H9 (cell line): ENCODE data around the gene DENND4B. TPM values are rescaled to one million over a fixed set of nuclear protein-coding genes. Genes with fewer than 3 reads are reported as not detected.
A peak's percentile ranks its signal among the peaks of the same experiment; 100 is the strongest.

Experiments
- DNase-seq: peaks from one replicate; pipeline ENCODE4 v3.0.0-alpha.2; 2017
- H2AFZ ChIP-seq: one replicate; pipeline ENCODE4 v1.6.1; 2013; ENCODE audit warnings: mild to moderate bottlenecking, low read length, control low read depth, moderate library complexity
- H2AK5ac ChIP-seq: 2 replicates; pipeline ENCODE4 v1.6.1; 2013; ENCODE audit warnings: low read length, control low read depth, mixed read lengths; ENCODE audit not compliant: insufficient read length
- H2BK120ac ChIP-seq: one replicate; pipeline ENCODE4 v1.6.1; 2013; ENCODE audit warnings: low read depth, mild to moderate bottlenecking, low read length, control low read depth, inconsistent platforms; ENCODE audit not compliant: poor library complexity, severe bottlenecking
- H2BK12ac ChIP-seq: 2 replicates; pipeline ENCODE4 v1.6.1; 2013; ENCODE audit warnings: low read length, control low read depth, mixed read lengths, low read depth; ENCODE audit not compliant: insufficient read length
- H2BK15ac ChIP-seq: 2 replicates; pipeline ENCODE4 v1.6.1; 2013; ENCODE audit warnings: low read depth, low read length, control low read depth
- H2BK20ac ChIP-seq: one replicate; pipeline ENCODE4 v1.6.1; 2013; ENCODE audit warnings: low read depth, mild to moderate bottlenecking, low read length, control low read depth, inconsistent platforms; ENCODE audit not compliant: poor library complexity, severe bottlenecking
- H2BK5ac ChIP-seq: 2 replicates; pipeline ENCODE4 v1.6.1; 2013; ENCODE audit warnings: low read length, control low read depth, mixed read lengths; ENCODE audit not compliant: insufficient read length
- H3K14ac ChIP-seq: 2 replicates; pipeline ENCODE4 v1.6.1; 2013; ENCODE audit warnings: low read length, control low read depth; ENCODE audit not compliant: insufficient read depth
- H3K18ac ChIP-seq: 2 replicates; pipeline ENCODE4 v1.6.1; 2013; ENCODE audit warnings: low read depth, mild to moderate bottlenecking, mixed read lengths, low read length, control low read depth; ENCODE audit not compliant: insufficient read length
- H3K23ac ChIP-seq: 2 replicates; pipeline ENCODE4 v1.6.1; 2013; ENCODE audit warnings: low read length, control low read depth, mixed read lengths, low read depth; ENCODE audit not compliant: insufficient read length
- H3K23me2 ChIP-seq: 2 replicates; pipeline ENCODE4 v1.6.1; 2013; ENCODE audit warnings: low read depth, mild to moderate bottlenecking, mixed read lengths, low read length, control low read depth; ENCODE audit not compliant: insufficient read length, poor library complexity, severe bottlenecking
- H3K27ac ChIP-seq: 2 replicates; pipeline ENCODE4 v1.5.1; 2013; ENCODE audit warnings: low read length, control low read depth, mixed read lengths, low read depth; ENCODE audit not compliant: insufficient read length
- H3K27me3 ChIP-seq: 2 replicates; pipeline ENCODE4 v1.6.1; 2013; ENCODE audit warnings: low read length, control low read depth, inconsistent platforms; ENCODE audit not compliant: insufficient read depth
- H3K4ac ChIP-seq: 2 replicates; pipeline ENCODE4 v1.6.1; 2013; ENCODE audit warnings: low read depth, mild to moderate bottlenecking, control low read depth, inconsistent platforms, low read length, moderate library complexity
- H3K4me1 ChIP-seq: 2 replicates; pipeline ENCODE4 v1.6.1; 2013; ENCODE audit warnings: low read length, control low read depth, inconsistent platforms; ENCODE audit not compliant: insufficient read depth
- H3K4me2 ChIP-seq: 2 replicates; pipeline ENCODE4 v1.6.1; 2013; ENCODE audit warnings: low read length, control low read depth, mixed read lengths; ENCODE audit not compliant: insufficient read length, insufficient read depth
- H3K56ac ChIP-seq: 2 replicates; pipeline ENCODE4 v1.6.1; 2013; ENCODE audit warnings: low read depth, mild to moderate bottlenecking, mixed read lengths, low read length, control low read depth; ENCODE audit not compliant: insufficient read length
- H3K79me1 ChIP-seq: 2 replicates; pipeline ENCODE4 v1.6.1; 2013; ENCODE audit warnings: low read depth, mild to moderate bottlenecking, moderate library complexity, low read length, control low read depth, inconsistent platforms; ENCODE audit not compliant: insufficient read depth, poor library complexity, severe bottlenecking
- H3K79me2 ChIP-seq: 2 replicates; pipeline ENCODE4 v1.6.1; 2013; ENCODE audit warnings: low read length, control low read depth, inconsistent platforms; ENCODE audit not compliant: insufficient read depth
- H3K9ac ChIP-seq: 2 replicates; pipeline ENCODE4 v1.6.1; 2013; ENCODE audit warnings: low read length, control low read depth, mixed read lengths; ENCODE audit not compliant: insufficient read length; ENCODE audit errors: extremely low read depth
- H3K9me3 ChIP-seq: one replicate; pipeline ENCODE4 v1.6.1; 2013; ENCODE audit warnings: low read depth, low read length, inconsistent platforms; ENCODE audit not compliant: control insufficient read depth
- H3T11ph ChIP-seq: one replicate; pipeline ENCODE4 v1.6.1; 2013; ENCODE audit warnings: mild to moderate bottlenecking, low read length, control low read depth, inconsistent platforms
- H4K20me1 ChIP-seq: one replicate; pipeline ENCODE4 v1.6.1; 2013; ENCODE audit not compliant: control insufficient read depth, insufficient read length, insufficient read depth
- H4K5ac ChIP-seq: 2 replicates; pipeline ENCODE4 v1.6.1; 2013; ENCODE audit warnings: low read depth, mild to moderate bottlenecking, mixed read lengths, low read length, control low read depth; ENCODE audit not compliant: insufficient read length
- H4K8ac ChIP-seq: replicated peaks from 2 replicates; pipeline ENCODE4 v1.6.1; 2013; ENCODE audit warnings: low read length, control low read depth, mixed read lengths, low read depth; ENCODE audit not compliant: insufficient read length
- H4K91ac ChIP-seq: 2 replicates; pipeline ENCODE4 v1.6.1; 2013; ENCODE audit warnings: low read depth, mild to moderate bottlenecking, moderate library complexity, mixed read lengths, low read length, control low read depth; ENCODE audit not compliant: insufficient read length
- H3K27ac Mint-ChIP-seq, 3 experiments: 2 replicates in 2 of 3; 3 replicates in 1 of 3; pipeline ENCODE4 v1.8.0; 2020 to 2021; ENCODE audit warnings: mixed read lengths in 3 of 3, mild to moderate bottlenecking in 1 of 3, moderate library complexity in 1 of 3
- H3K27me3 Mint-ChIP-seq: 2 replicates; pipeline ENCODE4 v1.8.0; 2021; ENCODE audit warnings: low read depth, mild to moderate bottlenecking, moderate library complexity, mixed read lengths
- H3K36me3 Mint-ChIP-seq, 3 experiments: 2 replicates in 2 of 3; 3 replicates in 1 of 3; pipeline ENCODE4 v1.8.0; 2020 to 2021; ENCODE audit warnings: low read depth in 3 of 3, mixed read lengths in 3 of 3; ENCODE audit not compliant: insufficient read depth in 1 of 3
- H3K4me1 Mint-ChIP-seq, 2 experiments: 2 replicates each; pipeline ENCODE4 v1.8.0; 2020; ENCODE audit warnings: mixed read lengths in 2 of 2
- H3K4me3 Mint-ChIP-seq, 2 experiments: 2 replicates in 1 of 2; 3 replicates in 1 of 2; pipeline ENCODE4 v1.8.0; 2020 to 2021; ENCODE audit warnings: mild to moderate bottlenecking in 2 of 2, mixed read lengths in 2 of 2, moderate library complexity in 1 of 2
- H3K9me3 Mint-ChIP-seq, 2 experiments: 2 replicates in 1 of 2; 3 replicates in 1 of 2; pipeline ENCODE4 v1.8.0; 2020; ENCODE audit warnings: mild to moderate bottlenecking in 2 of 2, mixed read lengths in 2 of 2, moderate library complexity in 1 of 2
- WGBS: extraction: QIAGEN DNeasy Blood & Tissue Kit; methylation state at CpG from one replicate; pipeline ENCODE4 v1.1.7; 2013; ENCODE audit warnings: missing lambda C conversion rate, low lambda C conversion rate, mixed read lengths; ENCODE audit not compliant: insufficient read length; ENCODE audit errors: extremely low coverage; 5-methylcytosine and 5-hydroxymethylcytosine counted together
- total RNA-seq: library from RNA; stranded (reverse); gene quantifications from 2 replicates; pipeline ENCODE4 v1.2.1, GENCODE V29; 2021
- TF ChIP-seq, protein P1 (sequence below): fragments of 200-600 bp; sonication (generic); conservative IDR thresholded peaks from 3 replicates; pipeline ENCODE4 v1.8.0; 2021; ENCODE audit warnings: antibody characterized with exemption, mild to moderate bottlenecking

The DENND4B gene
- total RNA-seq, 1 experiment from 2014 or later: 84.6 TPM

DNA sequence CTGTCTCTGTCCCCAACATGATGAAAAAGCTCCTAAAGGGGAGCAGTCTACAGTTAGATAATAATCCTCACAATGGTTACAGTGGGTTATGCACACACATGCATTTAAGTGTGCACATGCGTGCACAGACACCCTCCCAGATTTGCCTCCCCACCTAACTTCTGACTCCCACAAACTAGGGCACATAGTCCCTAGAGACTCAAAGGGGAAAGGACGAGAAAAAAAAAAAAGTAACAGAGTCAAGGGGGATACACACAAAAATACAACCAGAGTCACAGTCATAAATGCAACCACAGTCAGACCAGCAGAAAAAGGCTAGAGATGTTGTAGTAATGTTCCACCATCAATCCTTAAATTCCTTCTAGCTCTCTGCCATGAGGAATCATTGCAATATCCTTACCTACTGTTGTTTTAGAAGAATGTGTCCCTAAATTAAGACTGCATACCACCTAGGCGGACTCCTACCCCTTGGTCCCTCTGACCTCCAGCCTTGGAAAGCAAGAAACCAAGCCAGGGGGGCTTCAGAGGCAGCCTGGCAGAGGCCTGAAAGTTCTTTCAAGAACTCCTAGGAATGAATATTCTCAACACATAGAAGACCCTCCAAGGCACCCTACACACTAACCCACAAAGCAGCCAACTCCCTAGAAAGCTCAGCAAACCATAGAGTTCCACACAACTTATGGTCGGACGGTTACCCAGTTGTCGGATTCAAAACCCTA, 10.6 kb upstream of the DENND4B start:
- H3K23ac ChIP-seq: no peak overlapping the region
- H3K36me3 Mint-ChIP-seq: peaks cover 32 to 48% (median 34%) of the 10 kb centered on the region in 3 experiments
- H3K27me3 Mint-ChIP-seq: no peaks in the 10 kb centered on the region
- no peak overlapping the region for H3K56ac ChIP-seq
- no CpG with 5 or more reads among the region's 6 CpGs for WGBS
- H2BK12ac ChIP-seq: no peak overlapping the region
- no peaks in the 10 kb centered on the region for H3K4me1 ChIP-seq
- no peaks in the 10 kb centered on the region for H3K9me3 ChIP-seq
- H3T11ph ChIP-seq: no peak overlapping the region
- H2BK20ac ChIP-seq: no peak overlapping the region
- H3K9ac ChIP-seq: peak overlapping the region; percentile 93
- H2BK120ac ChIP-seq: no peak overlapping the region
- H3K27me3 ChIP-seq: no peaks in the 10 kb centered on the region
- peaks cover 37% of the 10 kb centered on the region for H3K79me2 ChIP-seq
- no peaks in the 10 kb centered on the region for H3K9me3 Mint-ChIP-seq
- peak overlapping the region; percentile 95 to 99 (median 99) for H3K27ac Mint-ChIP-seq
- peak overlapping the region; percentile 23; the same call in 1 of the 2 replicates for H3K14ac ChIP-seq
- peaks cover 12% of the 10 kb centered on the region for H3K23me2 ChIP-seq
- TF ChIP-seq, protein P1, sequence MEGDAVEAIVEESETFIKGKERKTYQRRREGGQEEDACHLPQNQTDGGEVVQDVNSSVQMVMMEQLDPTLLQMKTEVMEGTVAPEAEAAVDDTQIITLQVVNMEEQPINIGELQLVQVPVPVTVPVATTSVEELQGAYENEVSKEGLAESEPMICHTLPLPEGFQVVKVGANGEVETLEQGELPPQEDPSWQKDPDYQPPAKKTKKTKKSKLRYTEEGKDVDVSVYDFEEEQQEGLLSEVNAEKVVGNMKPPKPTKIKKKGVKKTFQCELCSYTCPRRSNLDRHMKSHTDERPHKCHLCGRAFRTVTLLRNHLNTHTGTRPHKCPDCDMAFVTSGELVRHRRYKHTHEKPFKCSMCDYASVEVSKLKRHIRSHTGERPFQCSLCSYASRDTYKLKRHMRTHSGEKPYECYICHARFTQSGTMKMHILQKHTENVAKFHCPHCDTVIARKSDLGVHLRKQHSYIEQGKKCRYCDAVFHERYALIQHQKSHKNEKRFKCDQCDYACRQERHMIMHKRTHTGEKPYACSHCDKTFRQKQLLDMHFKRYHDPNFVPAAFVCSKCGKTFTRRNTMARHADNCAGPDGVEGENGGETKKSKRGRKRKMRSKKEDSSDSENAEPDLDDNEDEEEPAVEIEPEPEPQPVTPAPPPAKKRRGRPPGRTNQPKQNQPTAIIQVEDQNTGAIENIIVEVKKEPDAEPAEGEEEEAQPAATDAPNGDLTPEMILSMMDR: no peak
- H2BK5ac ChIP-seq: no peak overlapping the region
- peak overlapping the region; percentile 98 for H3K4me2 ChIP-seq
- H4K8ac ChIP-seq: no peak overlapping the region
- no peak overlapping the region for H2BK15ac ChIP-seq
- no peak overlapping the region for H2AFZ ChIP-seq
- no peak overlapping the region for H3K4ac ChIP-seq
- no peak overlapping the region for H3K27ac ChIP-seq
- H2AK5ac ChIP-seq: no peak overlapping the region
- H4K91ac ChIP-seq: no peak overlapping the region
- H3K4me1 Mint-ChIP-seq: peaks cover 35 to 38% of the 10 kb centered on the region in 2 experiments
- H3K4me3 Mint-ChIP-seq: peak overlapping the region; percentile 99 to 100
- peaks cover 18% of the 10 kb centered on the region for H3K79me1 ChIP-seq
- no peak for DNase-seq
- H4K20me1 ChIP-seq: no peaks in the 10 kb centered on the region
- H4K5ac ChIP-seq: no peak overlapping the region
- H3K18ac ChIP-seq: no peak overlapping the region
